Fibroblast of pulmonary artery (primary cell): Measurements from ENCODE around the gene CLDN14.

ENCODE experiments used
- DNase-seq: peaks from one replicate; pipeline ENCODE4 v3.0.0-alpha.2; 2010; ENCODE audit warnings: low read depth
- H3K4me3 ChIP-seq: replicated peaks from 2 replicates; pipeline ENCODE4 v1.5.1; 2011; ENCODE audit warnings: low read depth, mild to moderate bottlenecking, control low read depth, low read length, moderate library complexity
- CTCF ChIP-seq: IDR thresholded peaks from 2 replicates; pipeline ENCODE4 v1.5.1; 2011; ENCODE audit warnings: mild to moderate bottlenecking, control low read depth, low read length, inconsistent platforms; ENCODE audit errors: missing control alignments

CLDN14 gene

GRCh38 chr21:36412916-36413315, 67.0 kb downstream of the CLDN14 start:
- no peak for TF ChIP-seq CTCF
- no peak for DNase-seq
- H3K4me3 ChIP-seq: no peak overlapping the region

- no peak for DNase-seq
- H3K4me3 ChIP-seq: no peak overlapping the region
- no peak for TF ChIP-seq CTCF
Measured at GRCh38 chr21:36411301-36411700, 68.6 kb downstream of the CLDN14 start.
